ENCODE data around the gene ENDOD1. TPM values are rescaled to one million over a fixed set of nuclear protein-coding genes. Genes with fewer than 3 reads are reported as not detected.

The ENDOD1 gene
- total RNA-seq, 1 donor from 2014 or later: 1.9 TPM

GRCh38 chr11:95058621-95059020 is 31.0 kb upstream of the ENDOD1 start:
- H3K27me3 Mint-ChIP-seq (ENCODE audit: insufficient read depth, low read depth): peaks cover 3% of the 10 kb centered on the region
- H3K4me3 Mint-ChIP-seq: no peak overlapping the region
- H3F3A ChIP-seq (ENCODE audit: low read depth): no peaks in the 10 kb centered on the region
- H3K27me3 ChIP-seq: peaks cover 29% of the 10 kb centered on the region
- no peaks in the 10 kb centered on the region for H3K36me3 Mint-ChIP-seq
- H4K20me1 ChIP-seq (ENCODE audit: low read depth): no peaks in the 10 kb centered on the region
- H3K9ac ChIP-seq: no peak overlapping the region
- no peak overlapping the region for H2AFZ ChIP-seq (replicated peaks)
- no peak overlapping the region for H3K27ac Mint-ChIP-seq
- H3K4me1 Mint-ChIP-seq: no peaks in the 10 kb centered on the region
- H3K4me2 ChIP-seq: no peak overlapping the region
- no peaks in the 10 kb centered on the region for H3K36me3 ChIP-seq
- DNase-seq (ENCODE audit: low spot score): no peak
- H3K9me3 ChIP-seq (ENCODE audit: low read depth): no peaks in the 10 kb centered on the region
- H3K9me3 Mint-ChIP-seq: no peaks in the 10 kb centered on the region
- H3K79me2 ChIP-seq (ENCODE audit: low read depth): no peaks in the 10 kb centered on the region
- no peaks in the 10 kb centered on the region for H3K4me1 ChIP-seq
- TF ChIP-seq EZH2phosphoT487 (IDR thresholded peaks at IDR 0.05) (no peak), EZH2 (IDR thresholded peaks at IDR 0.05) (no peak), CTCF (IDR thresholded peaks at IDR 0.05) (no peak)
- H3K27ac ChIP-seq: no peak overlapping the region
- H3K4me3 ChIP-seq: no peak overlapping the region

GRCh38 chr11:95059046-95059445 is 30.6 kb upstream of the ENDOD1 start:
- H3K27me3 ChIP-seq: peaks cover 29% of the 10 kb centered on the region
- TF ChIP-seq EZH2phosphoT487 (IDR thresholded peaks at IDR 0.05) (no peak), EZH2 (IDR thresholded peaks at IDR 0.05) (no peak), CTCF (IDR thresholded peaks at IDR 0.05) (no peak)
- no peaks in the 10 kb centered on the region for H3K4me1 ChIP-seq
- no peaks in the 10 kb centered on the region for H4K20me1 ChIP-seq (ENCODE audit: low read depth)
- no peak overlapping the region for H3K4me2 ChIP-seq
- H3K4me1 Mint-ChIP-seq: no peaks in the 10 kb centered on the region
- no peaks in the 10 kb centered on the region for H3F3A ChIP-seq (ENCODE audit: low read depth)
- no peak for DNase-seq (ENCODE audit: low spot score)
- H3K9me3 Mint-ChIP-seq: no peaks in the 10 kb centered on the region
- H3K36me3 ChIP-seq: no peaks in the 10 kb centered on the region
- no peaks in the 10 kb centered on the region for H3K9me3 ChIP-seq (ENCODE audit: low read depth)
- H3K36me3 Mint-ChIP-seq: no peaks in the 10 kb centered on the region
- no peak overlapping the region for H3K27ac Mint-ChIP-seq
- peaks cover 3% of the 10 kb centered on the region for H3K27me3 Mint-ChIP-seq (ENCODE audit: insufficient read depth, low read depth)
- no peak overlapping the region for H3K9ac ChIP-seq
- H3K27ac ChIP-seq: no peak overlapping the region
- H3K4me3 Mint-ChIP-seq: no peak overlapping the region
- no peak overlapping the region for H2AFZ ChIP-seq (replicated peaks)
- H3K79me2 ChIP-seq (ENCODE audit: low read depth): no peaks in the 10 kb centered on the region
- H3K4me3 ChIP-seq: no peak overlapping the region

- Histone ChIP-seq H3K36me3 (no peaks in the 10 kb centered on the region), H3K9ac (no peak overlapping the region), H3K27ac (no peak overlapping the region), H2AFZ (replicated peaks) (no peak overlapping the region), H3F3A (ENCODE audit: low read depth) (peaks cover 23% of the 10 kb centered on the region), H3K79me2 (ENCODE audit: low read depth) (peaks cover 12% of the 10 kb centered on the region), H4K20me1 (ENCODE audit: low read depth) (no peaks in the 10 kb centered on the region), H3K9me3 (ENCODE audit: low read depth) (no peaks in the 10 kb centered on the region), H3K27me3 (peaks cover 22% of the 10 kb centered on the region), H3K4me3 (no peak overlapping the region), H3K4me1 (peaks cover 18% of the 10 kb centered on the region), H3K4me2 (no peak overlapping the region)
- TF ChIP-seq EZH2phosphoT487 (IDR thresholded peaks at IDR 0.05) (no peak), CTCF (IDR thresholded peaks at IDR 0.05) (no peak), EZH2 (IDR thresholded peaks at IDR 0.05) (no peak)
- H3K4me1 Mint-ChIP-seq: peaks cover 18% of the 10 kb centered on the region
- no peak for DNase-seq (ENCODE audit: low spot score)
- H3K36me3 Mint-ChIP-seq: peaks cover 3% of the 10 kb centered on the region
- no peaks in the 10 kb centered on the region for H3K9me3 Mint-ChIP-seq
- no peak overlapping the region for H3K27ac Mint-ChIP-seq
- H3K27me3 Mint-ChIP-seq (ENCODE audit: insufficient read depth, low read depth): no peaks in the 10 kb centered on the region
- H3K4me3 Mint-ChIP-seq: peak overlapping the region; percentile 49
Measured at GRCh38 chr11:95065336-95065735, 24.3 kb upstream of the ENDOD1 start.
